Sigmoid colon (tissue), 4 donors: ENCODE data around the gene MAP3K20.

ENCODE experiments used
- CTCF ChIP-seq, 4 experiments: fragments of 450-650 bp in 3 of 4; fragments of 200-600 bp in 1 of 4; IDR thresholded peaks; one replicate each; pipeline ENCODE4 v1.5.1; 2016 to 2019; ENCODE audit warnings: antibody characterized with exemption in 4 of 4, mild to moderate bottlenecking in 3 of 4, moderate library complexity in 2 of 4
- POLR2A ChIP-seq, 2 donors: fragments of 450-650 bp; IDR thresholded peaks; one replicate each; pipeline ENCODE4 v1.6.1; 2016; ENCODE audit warnings: antibody characterized with exemption in 2 of 2, mild to moderate bottlenecking in 2 of 2, moderate library complexity in 2 of 2
- POLR2AphosphoS5 ChIP-seq, 4 donors: sonication (generic); formaldehyde crosslinking; IDR thresholded peaks; one replicate each; pipeline ENCODE4 v1.6.1; 2017; ENCODE audit warnings: antibody characterized with exemption in 4 of 4

DNA sequence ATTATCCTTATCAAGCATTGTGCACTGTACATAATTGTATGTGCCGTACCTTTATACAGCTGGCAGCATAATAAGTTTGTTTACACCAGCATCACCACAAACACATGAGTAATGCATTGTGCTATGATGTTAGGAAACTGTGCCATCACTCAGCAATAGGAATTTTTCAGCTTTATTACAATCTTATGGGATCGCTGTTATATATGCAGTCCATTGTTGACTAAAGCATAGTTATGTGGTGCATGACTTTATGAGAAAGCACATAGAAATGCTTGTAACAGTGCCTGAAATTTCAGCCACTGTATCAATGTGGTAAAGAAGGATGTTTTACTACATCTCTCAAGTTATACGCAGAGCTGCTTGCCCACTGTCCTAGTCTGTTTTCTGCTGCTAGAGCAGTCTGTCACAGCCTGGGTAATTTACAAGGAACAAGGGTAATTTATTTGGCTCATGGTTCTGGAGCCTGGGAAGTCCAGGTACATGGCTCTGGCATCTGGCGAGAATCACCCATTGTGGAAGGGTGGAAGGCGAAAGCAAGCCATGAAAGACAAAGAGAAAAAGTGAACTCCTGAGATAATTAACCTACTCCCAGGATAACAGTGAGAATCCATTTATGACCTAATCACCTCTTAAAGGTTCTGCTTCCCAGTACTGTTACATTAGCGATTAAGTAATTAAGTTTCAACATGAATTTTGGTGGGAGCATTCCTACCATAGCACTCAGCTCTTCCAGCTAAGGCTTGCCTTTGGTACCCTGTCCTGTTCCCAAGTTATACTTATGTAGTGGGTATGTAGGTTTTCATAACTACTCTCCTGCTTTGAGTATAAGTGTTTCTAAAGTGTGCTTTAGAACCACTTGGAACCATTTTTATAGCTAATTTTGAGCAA, 4.6 kb downstream of the MAP3K20 start:
- TF ChIP-seq POLR2A (IDR thresholded peaks at IDR 0.05) (no peak), CTCF (IDR thresholded peaks at IDR 0.05) (no peak), POLR2AphosphoS5 (IDR thresholded peaks at IDR 0.05) (no peak)
